Ramos (cell line): Measurements from ENCODE around the gene FRK.

Source experiments
- in situ Hi-C: fragments of 300-500 bp; cut with MboI; formaldehyde crosslinking; loops from one replicate; pipeline ENCODE4 v1.14.3; 2022; ENCODE audit warnings: low sequenced_read_pairs; ENCODE audit not compliant: unreplicated experiment

Gene FRK

DNA sequence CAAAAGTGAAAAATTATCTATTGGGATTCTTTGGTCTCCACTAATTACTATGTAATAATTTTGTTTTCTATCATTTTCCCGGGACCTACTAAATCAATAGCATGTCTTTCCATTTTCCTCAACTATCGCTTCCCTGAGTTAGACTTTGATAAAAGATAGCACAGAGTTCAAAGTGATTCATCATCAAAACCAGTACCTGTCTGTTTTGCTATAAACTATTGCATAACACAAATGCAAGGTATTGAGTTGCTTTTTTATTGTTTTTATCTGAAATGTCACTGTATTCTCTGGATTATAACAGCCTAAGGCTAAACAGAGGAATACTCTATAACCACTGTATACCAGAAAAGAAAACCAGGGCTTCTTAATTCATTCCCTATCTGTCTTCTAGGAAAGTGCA lies 19.7 kb downstream of the FRK start:
- in situ Hi-C loops = no loop called here

DNA sequence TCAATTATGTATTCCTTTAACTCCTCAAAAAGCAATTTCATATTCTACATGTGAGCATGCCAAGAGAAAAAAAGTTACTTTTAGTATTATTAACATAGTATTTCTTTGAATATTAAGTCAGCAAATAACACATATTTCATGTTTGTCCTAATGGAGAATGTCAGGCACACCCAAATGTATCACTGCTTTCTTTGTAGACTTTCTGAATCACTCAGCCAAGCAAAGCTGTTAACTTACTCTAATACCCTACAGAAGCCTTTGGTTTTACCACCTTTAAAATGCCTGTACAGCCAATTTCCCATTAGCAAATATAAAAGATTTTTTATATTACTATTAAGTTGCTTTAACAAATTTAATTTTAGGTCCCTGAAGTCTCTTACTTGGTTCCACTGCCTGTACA lies 23.8 kb downstream of the FRK start:
- in situ Hi-C loops = no loop called here

DNA sequence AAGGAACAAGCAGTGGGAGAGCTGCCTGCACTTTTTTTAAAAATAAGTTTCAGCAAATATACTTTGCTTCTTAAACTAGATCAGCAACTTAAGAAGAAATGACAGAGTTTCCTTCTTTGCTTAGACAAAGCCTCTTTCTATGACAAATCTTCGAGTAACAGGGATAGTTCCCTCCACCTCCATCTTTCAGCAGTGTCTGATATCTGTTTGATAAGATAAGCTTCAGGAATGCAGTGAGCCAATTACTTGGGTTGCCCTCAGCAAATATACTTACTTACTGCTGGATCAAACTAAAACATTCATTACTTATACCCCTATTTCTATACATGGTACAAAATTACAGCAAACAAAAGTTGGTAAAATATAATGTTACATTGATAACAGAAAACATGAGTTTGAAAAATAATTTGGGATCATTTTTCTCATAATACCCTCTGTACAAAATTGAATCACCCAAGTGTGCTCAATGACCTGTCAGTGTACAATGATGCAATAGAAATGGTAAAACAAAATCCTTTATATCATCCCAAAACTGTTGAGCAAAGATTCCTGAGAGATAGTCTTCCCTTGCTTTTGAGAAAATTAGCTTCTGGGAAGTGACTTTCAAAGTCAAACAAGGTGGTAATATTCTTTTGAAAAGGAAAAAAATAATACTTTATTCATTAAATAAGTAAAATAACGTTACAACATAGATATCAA lies 24.5 kb downstream of the FRK start:
- in situ Hi-C loops = no loop called here

DNA sequence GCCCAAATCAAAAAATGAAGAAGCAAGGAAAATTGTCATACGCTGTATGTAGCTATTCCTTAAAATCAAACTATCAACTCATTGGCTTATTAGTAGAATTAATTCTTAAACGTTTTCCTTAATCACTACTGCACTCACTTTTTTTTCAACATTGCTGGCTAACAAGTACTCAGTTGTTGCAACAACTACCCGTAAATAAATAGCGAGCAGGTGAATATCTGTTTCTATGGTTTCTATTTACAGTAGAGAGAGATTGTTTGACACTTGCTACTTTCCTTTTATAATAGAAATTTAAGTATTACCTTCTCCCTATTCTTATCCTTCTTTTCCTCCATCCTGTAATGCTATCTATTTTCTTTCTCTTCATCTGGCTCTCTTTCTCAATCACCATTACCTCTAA lies 25.1 kb downstream of the FRK start:
- in situ Hi-C loops = no loop called here

DNA sequence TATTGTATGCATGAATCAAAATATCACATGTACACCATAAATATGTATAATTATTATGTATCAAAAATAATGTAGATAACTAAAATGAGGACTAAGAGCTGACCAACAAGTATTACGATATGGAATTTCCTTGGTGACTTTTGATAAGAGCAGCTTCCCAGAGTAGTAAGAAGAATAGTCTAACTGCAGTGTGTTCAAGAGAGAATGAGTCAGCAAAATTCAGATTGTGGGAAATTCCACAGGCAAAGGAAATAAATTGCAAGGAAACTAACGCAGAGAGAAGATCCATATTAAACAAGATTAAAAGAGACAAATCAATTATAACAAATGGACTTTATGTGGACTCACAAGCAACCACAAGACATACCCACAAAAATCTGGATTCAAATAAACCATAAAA lies 26.4 kb downstream of the FRK start:
- in situ Hi-C loops = no loop called here

DNA sequence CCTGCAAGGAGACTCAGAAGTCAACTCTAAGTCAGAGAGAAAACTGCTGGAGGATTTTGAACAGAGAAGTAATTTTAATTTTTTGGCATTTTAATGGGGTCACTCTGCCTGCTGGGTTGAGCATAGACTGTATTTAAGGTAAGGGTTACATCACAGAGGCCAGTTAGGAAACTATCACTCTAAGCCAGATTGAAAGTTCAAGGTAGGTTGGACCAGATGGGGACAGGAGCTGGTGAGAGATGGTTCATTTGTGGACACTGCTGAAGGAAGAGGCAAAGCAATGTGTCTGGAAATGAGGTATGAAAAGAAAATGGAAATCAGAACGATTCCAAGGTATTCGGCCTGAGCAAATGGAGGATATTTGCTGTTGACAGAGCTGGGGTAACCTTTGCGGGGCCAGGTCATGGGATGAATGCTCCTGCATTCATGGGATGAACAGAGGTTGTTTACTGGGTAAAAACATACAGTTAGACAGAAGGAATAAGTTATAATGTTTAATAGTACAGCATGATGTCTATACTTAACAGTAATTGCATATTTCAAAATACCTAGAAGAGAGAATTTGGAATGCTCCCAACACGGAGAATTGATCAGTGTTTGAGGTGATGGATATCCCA lies 26.9 kb downstream of the FRK start:
- in situ Hi-C loops = no loop called here

DNA sequence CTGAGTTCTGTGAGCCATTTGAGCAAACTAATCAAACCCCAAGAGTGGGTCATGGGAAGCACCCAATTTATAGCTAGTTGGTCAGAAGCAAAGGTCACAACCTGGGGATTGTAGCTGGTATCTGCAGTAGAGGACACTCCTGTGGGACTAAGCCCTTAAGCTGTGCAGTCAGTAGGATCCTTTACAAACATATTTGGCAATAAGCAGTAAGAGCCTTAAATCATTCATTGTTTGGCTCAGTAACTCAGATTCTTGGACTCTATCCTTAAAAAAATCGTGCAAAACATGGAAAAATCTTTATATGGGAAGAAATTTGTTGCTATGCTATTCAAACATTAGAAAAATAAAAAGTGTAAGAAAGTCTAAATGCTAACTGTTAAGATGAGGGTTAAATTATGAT lies 29.9 kb downstream of the FRK start:
- in situ Hi-C loops = no loop called here

DNA sequence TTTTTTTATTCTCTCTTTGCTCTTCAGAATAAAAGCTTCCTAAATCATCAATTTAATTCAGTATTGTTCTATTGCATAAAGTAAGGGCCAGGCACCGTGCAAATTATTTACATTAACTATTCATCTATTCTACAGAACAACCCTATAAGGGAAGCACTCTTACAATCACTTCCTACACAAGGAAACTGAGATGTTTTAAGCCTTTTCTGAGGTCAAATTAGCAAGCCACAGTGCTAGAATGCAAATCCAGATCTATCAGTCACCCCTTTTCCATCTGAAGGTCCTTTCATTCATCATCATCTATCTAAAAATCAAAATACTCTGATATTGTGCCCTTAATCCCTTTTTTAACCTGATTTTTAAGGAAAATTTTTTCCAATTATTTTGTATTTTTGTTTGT lies 31.2 kb downstream of the FRK start:
- in situ Hi-C loops = no loop called here

DNA sequence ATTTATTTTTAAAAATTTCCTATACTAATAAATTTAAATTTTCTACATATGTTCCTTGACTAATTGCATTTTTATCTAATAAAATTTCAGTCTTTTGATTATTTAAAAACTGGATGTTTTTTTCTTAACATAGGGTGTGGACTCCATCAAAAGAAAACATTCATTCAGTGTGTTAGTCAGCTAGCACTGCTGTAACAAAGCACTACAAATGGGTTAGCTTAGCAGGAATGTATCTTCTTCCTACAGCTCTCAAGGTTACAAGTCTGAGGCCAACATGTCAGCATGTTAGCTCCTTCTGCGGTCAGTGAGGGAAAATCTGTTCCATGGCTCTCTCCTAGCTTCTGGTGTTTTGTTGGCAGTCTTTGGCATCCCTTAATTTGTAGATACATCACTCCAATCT lies 32.5 kb downstream of the FRK start:
- in situ Hi-C loops = no loop called here

DNA sequence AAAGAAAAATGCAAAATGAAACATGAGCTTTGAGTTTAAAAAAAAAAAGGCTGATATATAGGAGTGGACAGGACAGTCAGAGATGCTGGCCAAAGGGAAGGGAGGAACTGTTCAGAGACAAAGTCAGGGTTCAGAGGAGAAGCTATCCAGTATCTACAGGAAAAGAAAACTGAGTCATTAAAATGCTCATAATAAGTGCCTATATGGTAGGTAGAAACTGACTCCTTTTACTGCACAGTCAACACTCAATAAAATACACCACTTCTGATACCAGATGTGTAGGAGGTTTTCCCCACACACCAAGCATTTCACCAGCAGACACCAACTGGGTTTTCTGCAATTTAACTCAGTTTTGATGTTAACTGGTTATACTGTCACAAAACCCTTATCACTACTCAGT lies 32.9 kb downstream of the FRK start:
- in situ Hi-C loops = no loop called here

DNA sequence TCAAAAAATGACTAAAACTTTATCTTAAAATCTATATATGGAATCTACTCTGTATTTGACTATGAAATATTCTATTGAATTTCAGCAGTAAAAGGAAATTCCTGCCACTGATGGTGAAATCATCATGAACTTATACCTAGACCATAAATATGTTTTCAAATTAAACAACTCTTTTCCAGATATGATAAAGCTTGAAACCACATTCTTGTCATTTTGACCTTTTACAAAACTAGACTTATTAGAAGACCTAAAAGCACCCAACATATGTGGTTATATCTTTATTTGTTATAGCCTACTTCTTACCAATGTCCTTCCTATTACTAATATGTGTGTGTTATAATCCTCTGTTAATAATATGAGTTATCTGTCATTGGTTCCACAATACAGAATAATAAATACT lies 35.3 kb downstream of the FRK start:
- in situ Hi-C loops = no loop called here

DNA sequence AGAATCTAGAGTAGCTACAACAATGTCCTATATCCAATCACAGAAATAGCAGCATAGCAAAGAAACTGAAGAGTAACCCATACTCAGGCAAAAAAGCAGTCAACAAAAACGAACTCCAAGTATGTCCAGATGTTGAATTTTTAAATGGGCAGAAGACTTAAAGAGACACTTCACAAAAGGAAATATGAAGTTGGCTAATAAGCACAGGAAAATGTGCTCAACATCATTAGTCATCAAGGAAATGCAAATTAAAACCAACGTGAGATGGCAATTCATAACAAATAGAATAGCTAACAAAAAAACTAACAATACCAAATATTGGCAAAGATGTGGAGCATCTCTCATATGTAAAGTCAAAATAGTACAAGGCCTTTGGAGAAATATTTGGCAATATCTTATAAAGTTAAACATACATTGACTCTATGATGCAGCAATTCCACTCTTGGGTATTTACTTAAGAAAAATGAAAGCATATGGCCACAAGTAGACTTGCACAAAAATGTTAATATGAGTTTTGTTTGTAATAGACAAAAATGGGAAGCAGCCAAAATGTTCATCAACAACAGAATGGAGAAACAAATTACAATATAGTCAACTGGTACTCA lies 37.7 kb downstream of the FRK start:
- in situ Hi-C loops = no loop called here

DNA sequence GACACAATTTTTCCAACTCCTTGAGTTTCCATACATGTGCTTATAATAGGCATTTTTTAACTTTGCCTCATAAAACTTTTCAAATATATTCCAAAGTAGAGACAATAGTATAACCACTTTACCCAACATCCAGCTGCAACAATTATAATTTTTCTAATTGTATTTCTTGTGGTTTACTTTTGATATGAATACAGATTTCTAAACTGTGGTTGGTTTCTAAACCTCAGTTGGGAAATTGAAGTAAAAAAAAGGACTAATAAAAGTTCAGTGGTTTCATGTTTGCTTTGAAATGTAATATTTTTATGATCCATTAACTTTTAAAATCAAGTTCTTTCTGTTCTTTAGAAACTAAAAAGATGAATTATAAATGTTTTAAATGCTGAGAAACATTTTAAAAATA lies 40.0 kb downstream of the FRK start:
- in situ Hi-C loops = no loop called here

DNA sequence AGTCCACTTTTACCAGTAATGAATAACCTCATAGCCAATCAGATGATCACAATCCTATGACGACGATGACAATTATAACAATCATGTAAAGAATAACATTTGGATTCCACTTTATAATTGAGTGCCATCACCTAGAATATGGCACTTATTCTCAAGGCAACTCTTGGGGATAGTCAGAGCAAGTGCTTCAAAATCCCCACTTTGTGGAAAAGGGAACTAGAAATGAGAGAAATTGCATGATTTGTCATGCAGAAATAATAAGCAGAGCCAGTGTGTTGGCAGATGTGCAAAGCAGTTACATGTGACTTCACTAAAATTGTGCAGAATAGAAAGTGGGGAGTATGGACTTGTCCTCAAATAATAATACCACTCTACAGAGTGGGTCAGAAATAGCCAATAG lies 41.3 kb downstream of the FRK start:
- in situ Hi-C loops = loop anchor here (10.0 kb wide), 1 partner anchor 75 kb away; no protein-coding TSS in a partner anchor

DNA sequence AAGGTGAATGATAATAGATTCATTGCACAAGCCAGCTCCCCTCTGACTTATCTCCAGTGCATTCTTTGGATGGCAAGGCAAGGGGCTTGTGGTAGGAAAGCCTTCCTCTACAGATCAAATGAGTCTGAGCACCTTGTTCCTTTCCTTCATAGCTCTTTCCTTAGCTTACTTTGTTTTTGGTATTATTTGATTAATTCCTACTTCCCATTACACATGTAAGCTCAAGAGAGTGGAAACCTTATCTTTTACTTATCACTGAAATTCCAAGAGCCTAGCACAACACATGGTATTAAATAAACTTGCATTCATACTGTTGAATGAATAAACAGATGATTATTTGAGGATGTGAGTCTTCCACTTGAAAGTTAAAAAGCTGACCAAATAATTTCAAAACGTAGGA lies 41.7 kb downstream of the FRK start:
- in situ Hi-C loops = loop anchor here (10.0 kb wide), 1 partner anchor 76 kb away; no protein-coding TSS in a partner anchor

DNA sequence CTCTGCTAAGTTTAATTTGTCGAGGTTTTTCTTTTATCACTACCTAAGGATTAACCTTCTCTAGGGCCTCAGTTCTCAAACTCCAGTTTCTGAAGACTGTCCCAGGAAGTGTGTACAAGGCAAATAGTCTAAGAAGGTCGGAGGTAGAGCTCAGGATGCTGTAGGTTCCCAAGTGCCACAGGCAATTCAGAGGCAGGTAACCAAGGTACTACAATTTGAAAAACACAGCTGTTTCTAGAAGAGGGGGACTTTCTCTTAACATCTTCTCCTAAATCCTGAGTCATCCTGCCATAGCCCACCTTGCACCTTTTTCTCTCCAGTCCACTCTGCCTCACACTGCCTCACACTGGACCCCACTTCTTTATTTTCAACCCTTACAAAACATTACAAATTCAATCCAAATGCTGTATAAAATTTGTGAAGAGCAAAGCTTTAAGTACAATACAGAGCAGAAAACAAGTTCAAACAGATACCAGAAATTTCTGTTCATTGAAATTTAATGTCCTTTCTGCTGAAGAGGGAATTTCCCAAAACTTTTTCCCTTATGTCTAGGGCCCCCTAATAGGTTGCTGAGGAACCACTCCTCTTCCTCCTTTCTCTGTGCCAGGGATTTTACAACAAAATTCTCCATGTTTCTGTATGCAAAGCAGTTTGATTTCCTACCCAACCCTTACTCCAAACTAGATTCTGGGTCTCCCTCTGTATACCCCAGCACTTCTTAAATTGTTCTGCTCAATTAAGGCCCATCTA lies 43.0 kb downstream of the FRK start:
- in situ Hi-C loops = loop anchor here (10.0 kb wide), 1 partner anchor 77 kb away; no protein-coding TSS in a partner anchor

DNA sequence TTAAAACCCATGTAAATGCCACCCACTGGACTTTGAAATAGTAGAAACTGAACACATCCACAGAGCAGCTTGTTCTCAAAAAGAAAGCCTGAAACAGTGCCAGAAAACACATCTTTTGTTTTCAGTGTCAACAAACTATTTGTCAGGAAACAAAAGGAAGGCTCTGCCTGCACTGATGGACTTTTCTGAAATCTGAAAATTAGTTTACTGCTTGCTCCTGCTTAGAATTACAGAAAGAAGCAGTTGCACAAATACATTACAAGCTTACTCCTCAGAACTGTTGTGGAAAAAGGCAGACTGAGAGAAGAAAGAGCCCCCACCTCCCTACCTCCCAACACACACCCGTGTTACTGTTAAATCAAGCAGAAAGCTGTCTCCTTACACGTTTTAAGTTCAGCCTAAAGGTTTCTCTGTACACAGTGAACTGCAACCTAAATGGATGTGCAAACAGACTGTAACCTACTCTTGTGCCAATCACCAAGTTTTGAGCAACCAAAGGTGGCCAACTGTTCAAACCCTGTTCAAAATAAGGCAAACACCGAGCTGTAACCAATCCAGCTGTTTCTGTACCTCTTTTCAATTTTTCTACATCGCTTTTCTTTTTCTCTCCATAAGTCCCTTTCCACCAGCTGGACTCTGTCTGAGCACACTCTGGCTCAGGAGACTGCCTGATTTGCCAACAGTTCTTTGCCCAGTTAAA lies 43.7 kb downstream of the FRK start:
- in situ Hi-C loops = loop anchor here (10.0 kb wide), 1 partner anchor 78 kb away; no protein-coding TSS in a partner anchor

DNA sequence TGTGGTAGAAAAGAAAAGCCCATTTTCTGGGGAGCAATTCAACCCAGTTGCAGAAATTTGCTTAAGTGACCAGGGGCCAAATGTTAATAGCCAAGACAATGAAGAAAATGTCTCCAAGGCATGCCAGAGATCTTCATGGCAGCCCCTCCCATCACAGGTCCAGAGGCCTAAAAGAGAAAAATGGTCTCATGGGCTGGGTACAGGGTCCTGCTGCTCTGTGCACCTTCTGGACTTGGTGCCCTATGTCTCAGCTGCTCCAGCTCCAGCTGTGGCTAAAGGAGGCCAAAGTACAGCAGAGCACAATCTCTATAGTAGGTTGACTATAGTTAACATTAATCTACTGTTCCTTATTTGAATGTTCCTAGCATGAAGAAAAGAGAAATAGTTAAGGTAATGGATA lies 44.7 kb downstream of the FRK start:
- in situ Hi-C loops = loop anchor here (10.0 kb wide), 1 partner anchor 79 kb away; no protein-coding TSS in a partner anchor

DNA sequence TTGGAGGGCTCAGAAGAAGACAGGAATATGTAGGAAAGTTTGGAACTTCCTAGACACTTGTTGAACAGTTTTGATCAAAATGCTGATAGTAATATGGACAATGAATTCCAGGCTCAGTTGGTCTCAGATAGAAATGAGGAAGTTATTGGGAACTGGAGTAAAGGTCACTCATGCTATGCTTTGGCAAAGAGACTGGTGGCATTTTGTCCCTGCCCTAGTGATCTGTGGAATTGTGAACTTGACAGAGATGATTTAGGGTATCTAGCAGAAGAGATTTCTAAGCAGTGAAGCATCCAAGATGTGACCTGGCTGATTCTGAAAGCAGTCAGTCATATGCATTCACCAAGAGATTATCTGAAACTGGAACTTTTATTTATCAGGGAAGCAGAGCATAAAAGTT lies 45.1 kb downstream of the FRK start:
- in situ Hi-C loops = loop anchor here (10.0 kb wide), 1 partner anchor 79 kb away; no protein-coding TSS in a partner anchor

DNA sequence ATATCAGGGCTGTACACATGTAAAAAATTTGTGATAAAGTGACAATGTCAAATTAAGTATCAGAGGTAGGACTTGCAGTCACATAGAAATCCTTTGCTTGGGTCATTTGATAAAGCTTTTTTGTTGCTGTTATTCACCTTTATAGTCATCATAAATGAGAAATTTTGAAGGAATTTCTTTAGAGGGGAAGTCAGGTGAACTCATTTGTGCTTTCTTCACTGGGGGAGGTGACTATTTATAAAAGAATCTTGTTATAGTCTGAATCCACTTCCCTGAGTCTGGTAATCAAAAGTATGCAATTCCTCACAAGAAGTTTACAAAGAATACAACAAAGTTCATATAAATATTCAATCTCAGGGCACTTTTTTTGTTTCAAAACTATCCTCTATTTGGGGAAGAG lies 47.7 kb downstream of the FRK start:
- in situ Hi-C loops = loop anchor here (10.0 kb wide), 1 partner anchor 82 kb away; no protein-coding TSS in a partner anchor
